ENCODE data around the gene DLX2.

The DLX2 gene

DNA sequence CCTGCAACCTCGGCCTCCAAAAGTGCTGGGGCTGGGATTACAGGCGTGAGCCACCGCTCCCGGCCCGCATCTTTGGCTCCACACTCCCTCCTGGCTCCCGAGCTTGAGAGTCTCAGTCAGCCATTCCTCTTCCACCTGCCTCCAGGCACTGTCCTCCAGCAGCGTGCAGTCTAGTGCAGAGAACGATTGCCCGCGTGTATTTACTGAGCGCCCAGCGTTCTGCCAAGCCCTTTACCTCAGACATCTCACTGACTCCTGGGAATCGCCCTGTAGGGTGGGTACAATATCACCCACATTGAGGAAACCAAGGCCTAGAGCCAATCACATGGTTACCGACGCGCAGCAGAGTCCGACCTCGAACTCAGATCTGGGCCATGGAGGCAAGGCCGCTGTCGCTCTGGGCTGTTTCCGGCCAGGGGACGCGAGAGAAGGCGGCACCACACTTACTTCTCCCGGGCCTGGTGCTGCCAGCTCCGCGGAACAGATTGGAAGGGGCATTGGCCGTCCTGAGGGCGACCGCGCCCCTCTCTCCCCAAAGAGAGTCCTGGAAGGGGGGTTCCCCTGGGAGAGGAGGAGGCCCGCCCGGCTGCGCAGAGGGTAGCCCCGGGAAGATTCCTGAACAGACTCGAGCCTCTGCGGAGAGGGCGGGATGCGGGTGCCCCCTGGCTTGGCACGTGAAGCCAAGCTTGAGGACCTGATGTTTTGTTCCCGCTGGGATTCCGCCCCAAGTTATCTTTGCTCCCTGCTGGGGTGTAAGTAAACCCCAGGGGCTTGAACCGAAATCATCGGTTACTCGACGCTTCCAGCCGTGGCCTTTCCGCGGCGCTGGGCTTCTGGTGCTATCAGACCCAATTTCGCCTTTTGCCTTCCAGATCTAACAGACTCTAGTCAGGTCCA, 5.2 kb upstream of the DLX2 start:
- no peak for DNase-seq (ENCODE audit: low read depth in 3 of 3, low spot score in 1 of 3)

DNA sequence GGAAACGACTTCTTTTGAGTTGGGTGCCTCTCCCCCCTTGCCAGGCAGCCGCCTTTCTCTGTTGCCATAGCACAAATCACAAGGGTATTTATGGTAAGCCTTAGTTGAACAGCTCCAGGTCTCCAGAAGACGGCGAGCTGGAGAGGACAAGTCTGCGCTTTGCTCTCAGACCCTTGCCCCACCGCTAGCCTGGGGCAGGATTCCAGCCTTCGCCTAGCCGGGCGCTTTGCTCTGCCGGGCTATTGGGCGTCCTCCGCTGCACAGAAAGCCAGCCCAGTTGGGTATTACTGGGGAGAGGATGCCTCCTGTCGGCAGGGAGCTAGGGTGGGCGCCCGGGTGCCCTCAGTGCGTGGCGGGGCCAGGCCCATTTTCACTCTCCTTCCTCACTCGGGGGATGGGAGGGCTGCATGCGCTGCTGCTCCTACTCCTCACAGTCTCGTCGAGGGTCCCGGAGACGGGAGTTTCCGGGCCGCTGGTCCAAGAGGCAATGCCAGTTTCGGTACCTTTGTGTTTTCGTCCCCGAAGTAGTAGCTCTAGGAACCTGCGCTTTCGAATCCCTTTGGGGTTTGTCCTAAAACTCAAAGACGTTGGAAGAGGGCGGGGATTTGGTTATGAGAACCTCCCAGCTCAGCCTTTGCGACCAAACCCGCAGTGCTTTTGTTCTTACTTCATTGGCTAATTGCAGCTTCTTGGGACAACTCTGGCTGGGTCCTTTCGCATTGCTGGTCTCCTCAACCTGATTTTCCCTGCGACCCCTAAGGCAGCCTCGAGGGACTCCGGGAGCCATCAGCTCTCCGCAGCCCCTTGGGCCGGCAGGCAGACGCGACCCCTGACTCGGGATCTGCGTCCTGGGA, 3.6 kb upstream of the DLX2 start:
- DNase-seq (ENCODE audit: low read depth in 3 of 3, low spot score in 1 of 3) = no peak

DNA sequence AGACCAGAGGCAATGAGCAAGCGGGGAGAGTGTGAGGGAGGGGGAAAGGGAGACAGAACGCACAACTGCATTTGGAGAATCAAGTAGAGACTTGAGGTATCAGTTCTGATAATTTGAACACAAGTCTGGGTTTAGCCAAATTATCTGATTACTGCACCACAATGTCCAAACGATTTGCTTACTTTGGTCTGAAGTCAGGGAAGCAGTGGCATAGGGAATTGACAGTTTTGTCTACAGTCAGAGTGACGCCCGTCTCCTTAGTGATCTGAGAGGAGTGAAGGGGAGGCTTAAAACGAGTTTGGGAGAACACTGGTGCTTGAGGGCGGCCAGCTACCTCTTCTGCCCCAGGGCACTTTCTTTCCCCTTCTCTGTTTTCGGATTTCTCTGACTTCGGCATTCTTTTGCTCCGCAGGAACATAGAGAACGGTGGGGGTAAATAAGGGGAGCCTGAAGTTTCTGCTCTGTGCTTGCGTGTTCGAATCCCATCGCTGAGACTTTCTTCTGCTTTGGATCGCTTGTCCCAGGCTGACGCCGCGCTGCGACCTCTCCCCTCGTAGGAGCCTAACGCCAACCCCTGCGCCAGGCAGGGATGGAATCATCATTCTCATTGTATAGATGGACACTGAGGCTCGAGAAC, 2.9 kb upstream of the DLX2 start:
- DNase-seq (ENCODE audit: low read depth in 3 of 3, low spot score in 1 of 3) = no peak

DNA sequence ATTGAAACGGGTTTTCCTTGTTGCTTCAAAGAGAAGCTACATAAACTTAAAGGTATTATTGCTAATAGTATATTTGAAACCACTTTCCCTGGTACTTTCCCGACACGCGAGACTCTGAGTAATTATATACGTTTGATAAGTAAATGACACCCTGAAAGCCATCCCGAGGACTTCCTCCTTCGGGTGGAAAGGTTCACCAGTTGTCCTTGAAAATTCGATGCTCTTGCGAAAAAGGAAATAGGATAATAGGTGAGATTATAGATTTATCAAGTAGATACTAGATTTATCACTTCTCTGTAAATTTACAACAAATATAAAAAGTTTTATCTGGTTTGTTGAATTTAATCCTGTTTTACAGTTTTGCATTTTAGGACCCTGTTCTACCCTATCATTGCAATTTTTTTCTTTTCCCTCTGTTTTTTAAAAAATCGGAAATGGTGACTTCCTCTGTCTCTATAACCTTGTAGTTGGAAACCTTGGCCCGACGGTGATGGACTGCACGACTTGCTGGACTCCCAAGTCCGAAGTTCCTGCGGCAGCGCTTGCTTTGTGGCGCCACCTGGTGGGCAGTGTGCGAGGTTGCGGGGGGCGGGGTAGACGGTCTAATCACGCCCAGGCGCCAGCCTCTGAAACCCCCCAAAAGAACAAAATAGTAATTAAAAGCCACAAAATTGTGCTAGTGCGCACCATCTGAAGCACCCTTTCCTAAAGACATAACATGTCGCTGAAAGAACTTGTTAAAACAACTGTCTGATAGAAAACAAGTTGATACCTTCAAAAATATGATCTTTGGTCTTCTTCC, 972 bp upstream of the DLX2 start:
- DNase-seq (ENCODE audit: low read depth in 3 of 3, low spot score in 1 of 3) = peak in 1 of 3 donors; percentile 64

DNA sequence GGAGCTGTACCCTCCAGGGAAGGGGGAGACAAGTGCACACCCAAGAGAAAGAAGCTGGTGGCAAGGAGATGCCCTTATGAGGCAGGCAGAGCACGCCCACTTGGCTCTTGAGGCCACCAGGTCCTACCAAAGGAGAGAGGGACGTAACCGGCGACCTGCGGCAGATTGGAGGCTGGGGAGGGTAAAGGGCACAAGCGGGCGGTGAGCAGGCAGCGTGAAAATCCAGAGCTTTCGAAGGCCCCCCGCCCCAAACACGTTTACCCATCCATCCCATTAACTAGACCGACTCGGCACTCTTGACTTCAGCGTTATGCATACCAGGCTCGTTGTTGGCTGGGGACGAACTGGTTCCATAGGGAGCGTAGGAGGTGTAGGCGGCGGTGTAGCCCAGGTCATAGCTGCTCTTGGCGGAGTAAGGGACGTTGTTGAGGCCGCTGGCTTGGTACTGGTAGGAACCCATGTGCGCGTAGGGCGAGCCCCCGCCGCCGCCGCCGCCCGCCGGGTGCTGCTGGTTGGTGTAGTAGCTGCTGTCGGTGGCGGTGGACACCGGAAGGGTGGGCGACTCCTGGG, 794 bp downstream of the DLX2 start:
- DNase-seq (ENCODE audit: low read depth in 3 of 3, low spot score in 1 of 3) = no peak

DNA sequence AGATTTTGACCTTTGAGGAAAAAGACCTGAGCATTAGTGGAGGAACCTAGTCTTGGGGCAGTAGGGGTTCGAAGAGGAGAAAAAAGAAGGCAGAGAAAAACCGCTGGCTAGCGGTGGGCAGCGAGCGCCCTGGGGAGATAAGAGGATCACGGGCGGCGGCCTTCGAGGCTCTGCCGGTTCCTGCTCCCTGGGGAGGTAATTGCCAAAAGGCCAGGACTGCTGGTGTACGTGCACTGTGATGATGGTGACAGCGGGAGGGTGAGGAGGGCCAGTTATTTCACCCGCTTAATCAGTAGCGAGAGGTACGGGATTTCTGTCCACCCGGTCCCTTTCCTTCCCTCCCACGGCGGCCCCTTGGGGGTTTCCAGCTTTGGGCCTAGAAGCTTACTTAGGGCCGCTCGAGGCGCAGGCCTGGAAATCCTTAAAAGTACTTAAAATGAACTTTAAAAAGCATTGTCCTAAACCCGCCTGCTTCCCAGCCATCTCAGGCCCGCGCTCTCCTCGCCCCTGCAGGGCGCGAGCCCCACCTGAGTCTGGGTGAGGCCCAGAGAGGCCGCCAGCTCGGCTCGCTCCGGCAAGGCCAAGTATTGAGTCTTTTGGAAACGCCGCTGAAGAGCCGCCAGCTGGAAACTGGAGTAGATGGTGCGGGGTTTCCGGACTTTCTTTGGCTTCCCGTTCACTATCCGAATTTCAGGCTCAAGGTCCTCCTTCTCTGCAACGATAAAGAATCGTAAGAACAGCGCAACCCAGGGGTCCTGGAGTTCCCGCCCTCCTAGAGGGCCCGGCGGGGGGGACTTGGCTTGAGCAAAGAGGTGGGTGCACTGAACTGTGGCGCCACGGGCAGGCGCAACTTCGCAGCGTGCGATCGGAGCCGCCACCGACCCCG, 1.5 kb downstream of the DLX2 start:
- DNase-seq (ENCODE audit: low read depth in 3 of 3, low spot score in 1 of 3) = no peak

DNA sequence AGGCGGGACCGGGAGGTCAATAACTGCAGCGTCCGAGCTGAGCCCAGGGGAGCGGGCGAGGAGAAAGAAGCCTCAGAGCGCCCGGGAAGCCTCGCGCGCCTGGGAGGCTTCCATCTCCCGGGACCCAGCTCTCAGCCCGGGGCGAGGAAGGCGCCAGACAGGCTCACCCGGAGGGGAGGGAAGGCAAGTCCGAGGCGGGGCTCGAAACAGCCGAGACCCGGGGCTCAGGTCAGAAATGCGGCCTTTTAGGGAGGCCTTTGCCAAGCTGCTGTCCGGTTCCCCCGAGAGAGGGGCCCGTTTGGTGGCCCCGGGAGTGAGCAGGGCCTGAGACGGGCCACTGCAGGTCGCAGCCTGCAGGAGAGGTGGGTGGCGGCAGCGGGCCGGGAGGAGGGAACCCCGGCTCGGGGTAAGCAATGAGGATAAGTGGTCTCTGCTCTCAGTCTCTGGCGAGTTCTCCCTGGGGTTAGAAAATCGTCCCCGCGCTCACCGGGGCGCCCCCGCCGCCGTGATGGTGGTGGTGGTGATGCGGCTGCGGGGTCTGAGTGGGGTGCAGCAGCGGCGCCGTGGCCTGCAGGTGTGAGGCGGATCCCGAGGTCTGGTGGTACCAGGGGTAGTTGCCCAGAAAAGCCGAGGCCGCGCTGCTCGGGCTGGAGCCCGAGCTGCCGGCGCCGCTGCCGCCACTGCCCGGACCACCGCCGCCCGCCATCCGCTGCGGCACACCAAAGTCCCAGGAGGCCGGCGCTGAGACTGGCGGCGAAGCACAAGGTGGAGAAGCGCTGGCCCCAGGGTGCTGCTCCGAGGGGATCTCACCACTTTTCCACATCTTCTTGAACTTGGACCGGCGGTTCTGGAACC, 2.4 kb downstream of the DLX2 start:
- no peak for DNase-seq (ENCODE audit: low read depth in 3 of 3, low spot score in 1 of 3)

DNA sequence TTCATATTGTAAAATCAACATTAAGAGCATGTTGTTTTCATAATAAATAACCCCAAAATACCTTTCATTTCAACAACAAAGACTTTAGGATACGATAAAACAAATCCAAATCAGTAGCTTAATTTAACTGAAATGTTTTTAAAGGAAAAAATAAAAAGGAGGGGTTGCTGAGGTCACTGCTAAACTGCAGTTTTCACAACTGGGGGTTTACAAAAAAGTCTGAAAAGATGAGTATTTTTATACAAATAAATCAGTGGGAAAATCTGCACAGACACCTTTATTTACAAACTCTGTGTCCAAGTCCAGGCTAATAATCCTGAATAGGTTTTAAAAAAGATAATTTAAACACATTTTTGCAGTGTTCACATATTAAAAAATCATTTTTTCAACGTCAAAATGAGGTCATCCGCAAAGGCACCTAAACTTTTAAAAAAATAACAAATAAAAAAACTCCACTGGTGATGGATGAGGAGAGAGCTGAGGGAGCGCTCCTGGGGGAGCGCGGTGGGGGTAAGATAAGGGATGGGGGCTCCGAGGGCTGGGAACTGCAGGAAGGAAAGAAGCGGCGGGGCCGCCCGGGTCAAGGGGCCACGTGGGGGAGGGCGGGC, 3.1 kb downstream of the DLX2 start:
- DNase-seq (ENCODE audit: low read depth in 3 of 3, low spot score in 1 of 3) = no peak

DNA sequence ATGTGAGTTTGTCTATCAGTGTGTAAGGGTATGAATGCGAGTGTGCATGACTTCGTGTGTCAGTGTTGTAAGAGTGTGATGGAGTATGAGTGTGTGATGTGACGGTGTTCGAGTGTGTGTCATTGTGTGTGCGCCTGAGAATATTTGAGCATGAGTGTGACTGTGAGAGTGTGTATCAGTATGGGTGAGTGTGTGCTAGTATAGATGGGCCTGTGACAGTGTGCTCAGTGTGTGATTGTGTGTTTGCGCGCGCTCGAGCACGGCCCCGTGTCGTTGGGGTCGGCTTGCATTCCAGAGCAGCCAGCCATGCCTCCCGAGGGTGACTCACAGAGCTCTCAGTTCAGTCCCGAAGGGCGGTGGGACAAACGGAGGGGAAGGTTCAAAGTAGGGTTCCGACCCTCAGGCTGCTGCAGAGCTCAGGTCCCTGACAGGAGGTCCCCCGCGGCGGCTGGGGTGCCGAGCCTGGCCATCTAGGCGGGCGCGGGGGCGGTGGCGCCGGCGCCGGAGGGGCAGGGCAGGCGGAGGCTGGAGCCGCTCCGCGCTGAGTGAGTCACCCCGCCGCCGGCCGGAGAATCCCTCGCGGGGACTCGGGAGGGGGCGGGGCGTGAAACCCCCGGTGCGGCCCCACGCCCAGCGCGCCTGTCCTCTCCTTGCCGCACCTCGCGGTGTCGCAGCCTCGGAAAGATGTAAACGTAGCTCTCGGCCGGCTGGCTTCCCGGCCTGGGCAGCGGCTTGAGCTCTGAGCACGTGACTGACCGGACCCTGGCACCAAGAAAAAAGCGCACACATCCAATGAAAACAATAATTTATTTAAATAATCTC, 3.8 kb downstream of the DLX2 start:
- DNase-seq (ENCODE audit: low read depth in 3 of 3, low spot score in 1 of 3) = no peak

DNA sequence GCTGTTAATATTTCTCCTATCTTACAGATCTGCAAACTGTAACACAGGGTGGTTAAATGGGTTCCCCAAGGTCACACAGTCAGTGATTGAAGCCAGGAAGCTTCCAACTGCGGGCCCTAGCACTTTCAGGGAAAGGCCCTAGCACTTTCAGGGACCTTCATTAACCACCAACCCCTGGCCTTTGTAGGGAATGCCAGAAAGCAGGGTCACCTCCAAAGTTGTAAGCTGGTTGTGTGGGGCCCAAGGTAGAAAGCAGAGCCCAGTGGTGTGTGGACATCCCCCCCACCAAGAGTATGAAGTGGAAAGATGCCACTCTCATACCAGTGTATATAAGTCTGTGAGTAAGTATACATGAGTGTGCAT, 4.4 kb downstream of the DLX2 start:
- no peak for DNase-seq (ENCODE audit: low read depth in 3 of 3, low spot score in 1 of 3)

DNA sequence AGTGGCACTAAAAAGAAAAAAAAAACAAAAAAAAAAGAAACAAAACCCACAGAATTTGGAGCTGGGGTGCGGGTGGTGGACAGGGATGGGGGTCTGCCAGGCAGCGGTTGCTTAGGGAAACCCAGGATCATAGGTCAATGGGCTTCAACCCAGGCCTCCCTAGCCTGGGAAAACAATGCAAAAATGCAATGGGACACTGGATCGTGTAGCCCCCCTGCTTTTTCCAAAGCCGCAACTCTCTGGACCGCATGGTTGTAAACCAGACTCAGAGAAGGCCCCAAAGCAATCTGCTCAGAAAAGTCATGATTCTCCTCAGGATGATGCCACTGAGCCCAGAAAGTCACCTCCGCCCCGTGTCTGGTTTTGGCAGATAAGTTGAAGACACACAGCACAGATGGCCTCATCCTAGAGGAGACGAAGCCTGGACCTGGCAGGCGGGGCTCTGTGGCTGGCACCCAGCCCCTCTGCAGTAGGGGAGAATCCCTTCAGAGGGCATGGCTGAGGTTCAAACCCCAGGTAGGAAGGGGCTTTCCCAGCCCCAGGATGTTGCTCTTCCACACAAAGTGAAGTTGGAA, 5.1 kb downstream of the DLX2 start:
- DNase-seq (ENCODE audit: low read depth in 3 of 3, low spot score in 1 of 3) = no peak

DNA sequence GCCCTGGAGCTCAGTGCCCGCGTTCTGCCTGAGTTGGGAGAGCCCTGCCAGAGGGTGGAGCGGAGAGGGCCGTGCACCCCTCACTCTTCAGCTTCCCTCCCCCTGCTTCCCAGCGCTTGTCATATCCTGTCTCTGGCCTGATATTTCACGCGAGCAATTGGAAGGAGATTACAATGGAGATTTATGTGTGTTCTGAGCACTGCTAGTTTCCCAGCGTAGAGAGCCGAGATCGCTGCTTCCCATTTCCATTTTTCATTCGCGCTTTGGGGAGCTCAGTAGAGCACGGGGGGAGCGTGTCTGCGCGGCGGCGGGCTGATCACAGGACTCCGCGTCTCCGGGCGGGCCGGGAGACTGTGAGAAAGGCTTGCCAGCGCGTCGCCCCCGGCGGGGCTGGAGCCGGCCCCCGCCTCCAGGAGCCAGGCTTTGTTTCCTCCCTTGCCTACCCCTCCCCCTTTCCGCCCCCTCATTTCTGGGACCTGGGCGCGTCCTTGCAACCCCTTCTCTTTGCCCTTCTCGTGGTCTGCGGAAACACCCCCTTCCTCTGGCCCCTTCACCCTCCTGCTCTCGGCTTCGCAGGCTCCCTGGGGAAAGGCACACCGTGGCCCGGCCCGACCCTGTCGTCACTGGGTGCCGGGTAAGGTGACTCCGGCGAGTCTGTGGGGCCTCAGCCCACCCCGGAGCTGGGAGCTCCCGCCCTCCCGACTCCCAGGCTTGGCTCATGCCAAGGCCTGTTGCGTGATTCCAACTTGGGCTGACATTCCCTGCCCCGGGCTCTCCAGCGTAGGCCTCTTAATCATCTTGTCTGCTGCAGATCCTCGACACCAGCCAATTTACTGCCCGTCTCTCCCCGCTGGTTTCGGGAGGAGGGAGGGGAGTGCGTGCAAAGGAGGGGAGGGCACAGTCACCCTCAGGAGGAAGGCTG, 5.8 kb downstream of the DLX2 start:
- no peak for DNase-seq (ENCODE audit: low read depth in 3 of 3, low spot score in 1 of 3)

DNA sequence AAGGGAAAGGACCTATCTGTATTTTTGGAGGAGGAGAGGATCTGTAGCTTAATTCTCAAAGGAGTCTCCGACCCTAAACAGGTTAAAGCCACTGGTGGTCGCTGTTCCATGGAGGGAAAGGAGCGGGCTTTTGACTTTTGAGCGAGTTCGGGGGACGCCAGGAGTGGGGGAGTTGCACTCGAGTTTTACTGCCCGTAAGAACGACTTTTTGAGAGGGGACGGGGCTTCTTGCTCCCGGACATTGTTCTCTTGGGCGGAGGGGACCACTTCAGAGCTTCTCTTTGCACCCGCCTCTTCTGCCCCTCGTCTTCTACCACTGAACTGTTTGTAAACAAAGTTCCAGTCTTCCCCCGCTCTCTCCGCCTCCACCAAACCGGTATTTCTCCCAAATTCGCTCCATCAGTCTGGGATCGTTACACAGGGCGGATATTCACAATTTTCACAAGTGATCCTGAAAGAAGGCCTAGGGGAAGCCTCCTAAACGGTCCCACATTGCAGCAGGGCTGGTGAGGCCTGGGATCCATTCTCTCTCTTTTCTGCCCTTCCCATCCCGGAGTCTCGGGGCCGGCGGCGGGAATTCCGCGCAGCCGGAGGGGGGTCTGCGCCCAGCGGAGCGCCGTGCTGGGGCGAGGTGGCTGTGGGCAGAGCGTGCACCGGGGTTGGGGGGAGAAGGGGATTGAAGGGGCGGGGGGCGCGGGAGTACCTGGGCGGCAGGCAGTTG, 6.6 kb downstream of the DLX2 start:
- no peak for DNase-seq (ENCODE audit: low read depth in 3 of 3, low spot score in 1 of 3)

DNA sequence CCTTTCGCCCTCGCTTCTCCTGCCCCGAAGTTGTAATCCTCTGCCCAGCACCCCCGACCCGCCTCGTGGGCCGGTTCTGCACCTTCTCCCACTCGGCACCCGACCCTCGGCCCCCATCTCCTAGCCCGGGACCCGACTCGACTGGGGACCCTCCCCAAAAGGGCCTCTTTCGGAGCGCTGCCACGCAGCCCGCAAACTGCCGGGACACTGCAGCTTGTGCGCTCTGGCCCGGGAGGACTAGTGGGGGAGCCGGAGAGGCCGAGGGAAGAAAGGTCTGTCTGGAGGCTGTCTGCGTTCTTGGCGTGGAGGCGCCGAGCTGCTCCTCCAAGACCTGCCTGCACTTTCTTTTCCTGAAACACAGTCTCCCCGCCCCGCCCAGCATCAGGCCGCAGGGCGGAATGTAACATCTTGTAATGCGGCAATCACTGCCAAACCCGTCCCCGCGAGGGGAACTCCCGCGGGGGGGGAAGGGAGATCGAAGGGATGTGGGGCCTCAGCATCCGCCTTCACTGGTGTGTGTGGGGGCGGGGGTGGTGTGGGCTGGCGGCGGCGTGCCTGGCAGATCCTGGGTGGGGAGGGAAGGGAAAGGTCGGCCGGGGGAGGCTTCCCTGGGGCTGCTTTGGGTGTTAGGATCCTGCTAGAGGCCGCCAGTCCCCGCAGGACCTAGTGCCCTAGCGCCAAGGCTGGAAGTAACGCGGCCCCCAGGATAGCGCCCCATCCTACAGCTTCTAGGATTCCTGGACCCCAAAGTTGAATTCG, 7.4 kb downstream of the DLX2 start:
- DNase-seq (ENCODE audit: low read depth in 3 of 3, low spot score in 1 of 3) = peak; percentile 44 to 62 (median 46)

All from stimulated activated CD4-positive, alpha-beta T cell treated with anti-CD3 and anti-CD28 coated beads, TNF-alpha, amount 100 ng/mL, for 1 hour (primary cell).